Brain pericyte (primary cell): Measurements from ENCODE around the gene FAM107B.
A peak's percentile ranks its signal among the peaks of the same experiment; 100 is the strongest.
"Not testable (repeated sequence)": the region's sequence is repeated elsewhere in the genome, so short reads cannot be mapped to it uniquely, and the experiment has no call there.

ENCODE experiments used
- DNase-seq: peaks from one replicate; pipeline ENCODE4 v3.0.0-alpha.2; 2012; ENCODE audit warnings: low read depth, low spot score

The FAM107B gene

GRCh38 chr10:14693891-14694290 is 80.8 kb downstream of the FAM107B start:
- DNase-seq = no peak

DNA sequence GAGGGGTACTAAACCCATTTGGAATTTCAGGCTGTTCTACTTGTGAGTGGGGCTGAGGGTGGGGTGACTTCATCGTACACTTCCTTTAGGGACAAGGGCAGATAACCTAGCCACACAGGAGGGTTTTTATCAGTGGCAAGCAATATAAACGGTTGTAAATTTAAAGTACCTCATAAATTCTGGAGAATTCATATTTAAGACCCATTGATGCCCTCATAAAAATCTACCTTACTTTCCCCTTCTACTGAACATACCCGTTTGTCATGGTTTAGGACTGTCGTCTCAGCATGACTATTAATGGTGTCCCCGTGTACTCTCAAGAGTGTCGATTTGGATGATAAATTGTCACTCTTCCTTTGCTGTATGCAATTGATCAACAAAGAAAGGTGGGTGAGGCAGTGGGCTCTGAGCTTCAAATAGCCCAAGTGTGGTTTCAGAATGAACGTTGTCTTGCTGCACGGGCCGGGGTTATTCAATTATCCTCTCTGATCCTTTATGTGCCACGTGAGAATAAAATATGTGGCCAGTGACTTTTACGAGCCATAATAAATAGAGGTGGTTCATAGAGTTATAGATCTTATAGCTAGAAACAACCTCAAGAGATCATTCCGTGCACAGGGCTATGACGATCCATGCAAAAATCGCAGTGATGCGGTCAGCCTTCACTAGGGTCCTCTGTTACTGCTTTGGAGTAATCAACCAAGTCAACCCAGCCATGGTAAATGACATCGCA is 82.2 kb downstream of the FAM107B start:
- no peak for DNase-seq

GRCh38 chr10:14691359-14691758 is 83.3 kb downstream of the FAM107B start:
- no peak for DNase-seq

DNA sequence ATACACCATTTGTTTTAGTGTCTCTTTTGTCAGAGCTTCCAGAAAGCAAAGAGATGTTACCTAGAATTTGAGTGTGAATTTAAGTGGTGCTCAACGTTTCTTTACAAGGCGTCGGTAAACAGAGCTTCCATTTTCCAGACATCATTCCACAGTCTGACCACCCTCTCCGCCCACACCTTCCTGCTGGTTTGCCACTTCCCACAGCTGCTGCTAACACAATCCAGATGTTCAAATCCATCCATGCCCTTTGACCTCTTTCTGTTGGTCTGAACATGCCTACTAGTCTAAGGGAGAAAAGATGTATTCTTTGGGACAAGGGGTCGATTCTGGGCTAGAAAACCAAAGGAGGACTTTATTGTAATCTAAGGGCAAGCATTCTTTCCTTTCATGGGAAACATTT is 86.1 kb downstream of the FAM107B start:
- DNase-seq = peak; percentile 79

GRCh38 chr10:14688189-14688588 is 86.5 kb downstream of the FAM107B start:
- not testable (repeated sequence) for DNase-seq

- no peak for DNase-seq
Observed at GRCh38 chr10:14687340-14687739, 87.4 kb downstream of the FAM107B start.

- no peak for DNase-seq
Observed at GRCh38 chr10:14686356-14686755, 88.3 kb downstream of the FAM107B start.

GRCh38 chr10:14684354-14684753 is 90.3 kb downstream of the FAM107B start:
- DNase-seq = no peak

DNA sequence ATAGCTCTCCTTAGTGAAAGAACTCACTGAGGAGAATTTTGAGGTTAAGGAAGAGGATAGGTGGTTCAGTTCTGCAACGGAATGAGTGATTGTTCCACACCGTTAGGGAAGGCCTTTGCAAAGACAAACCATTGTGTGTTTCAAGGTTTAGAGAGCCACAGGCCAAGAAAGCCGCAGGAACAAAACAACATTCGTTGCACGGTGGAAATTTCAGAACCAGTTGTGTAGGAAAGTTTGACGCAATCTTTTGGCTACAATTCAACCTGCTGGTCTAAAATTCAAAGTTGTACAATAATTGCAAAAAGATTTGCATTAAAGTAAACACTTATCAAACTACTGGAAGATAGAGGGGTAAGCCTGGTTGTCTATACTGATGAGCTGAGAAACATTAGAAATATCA is 91.4 kb downstream of the FAM107B start:
- no peak for DNase-seq

GRCh38 chr10:14681802-14682201 is 92.9 kb downstream of the FAM107B start:
- DNase-seq = no peak

GRCh38 chr10:14681305-14681704 is 93.4 kb downstream of the FAM107B start:
- DNase-seq = no peak

GRCh38 chr10:14678637-14679036 is 96.1 kb downstream of the FAM107B start:
- no peak for DNase-seq

GRCh38 chr10:14676732-14677131 is 98.0 kb downstream of the FAM107B start:
- DNase-seq = no peak

GRCh38 chr10:14674376-14675050 is 100.2 kb downstream of the FAM107B start:
- DNase-seq = no peak

GRCh38 chr10:14673189-14673861 is 101.4 kb downstream of the FAM107B start:
- no peak for DNase-seq

GRCh38 chr10:14671386-14671831 is 103.3 kb downstream of the FAM107B start:
- no peak for DNase-seq

GRCh38 chr10:14670551-14671240 is 104.0 kb downstream of the FAM107B start:
- DNase-seq = peak; percentile 37

DNA sequence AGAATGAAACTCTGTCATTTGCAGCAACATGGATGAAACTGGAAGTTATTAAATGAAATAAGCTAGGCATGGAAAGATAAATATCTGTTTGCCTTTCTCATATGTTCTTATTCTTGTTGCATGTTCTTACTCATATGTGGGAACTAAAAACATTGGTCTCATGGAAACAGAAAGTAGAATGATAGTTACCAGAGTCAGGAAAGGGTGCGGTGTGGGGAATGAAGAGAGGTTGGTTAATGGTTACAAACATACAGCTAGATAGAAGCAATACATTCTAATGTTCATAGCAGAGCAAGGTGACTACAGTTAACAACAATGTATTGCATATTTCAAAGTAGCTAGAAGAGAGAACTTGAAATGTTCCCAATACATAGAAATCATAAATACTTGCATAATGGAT is 105.1 kb downstream of the FAM107B start:
- no peak for DNase-seq

GRCh38 chr10:14667781-14668180 is 106.9 kb downstream of the FAM107B start:
- no peak for DNase-seq

- DNase-seq = no peak
Observed at GRCh38 chr10:14667280-14667679, 107.4 kb downstream of the FAM107B start.

DNA sequence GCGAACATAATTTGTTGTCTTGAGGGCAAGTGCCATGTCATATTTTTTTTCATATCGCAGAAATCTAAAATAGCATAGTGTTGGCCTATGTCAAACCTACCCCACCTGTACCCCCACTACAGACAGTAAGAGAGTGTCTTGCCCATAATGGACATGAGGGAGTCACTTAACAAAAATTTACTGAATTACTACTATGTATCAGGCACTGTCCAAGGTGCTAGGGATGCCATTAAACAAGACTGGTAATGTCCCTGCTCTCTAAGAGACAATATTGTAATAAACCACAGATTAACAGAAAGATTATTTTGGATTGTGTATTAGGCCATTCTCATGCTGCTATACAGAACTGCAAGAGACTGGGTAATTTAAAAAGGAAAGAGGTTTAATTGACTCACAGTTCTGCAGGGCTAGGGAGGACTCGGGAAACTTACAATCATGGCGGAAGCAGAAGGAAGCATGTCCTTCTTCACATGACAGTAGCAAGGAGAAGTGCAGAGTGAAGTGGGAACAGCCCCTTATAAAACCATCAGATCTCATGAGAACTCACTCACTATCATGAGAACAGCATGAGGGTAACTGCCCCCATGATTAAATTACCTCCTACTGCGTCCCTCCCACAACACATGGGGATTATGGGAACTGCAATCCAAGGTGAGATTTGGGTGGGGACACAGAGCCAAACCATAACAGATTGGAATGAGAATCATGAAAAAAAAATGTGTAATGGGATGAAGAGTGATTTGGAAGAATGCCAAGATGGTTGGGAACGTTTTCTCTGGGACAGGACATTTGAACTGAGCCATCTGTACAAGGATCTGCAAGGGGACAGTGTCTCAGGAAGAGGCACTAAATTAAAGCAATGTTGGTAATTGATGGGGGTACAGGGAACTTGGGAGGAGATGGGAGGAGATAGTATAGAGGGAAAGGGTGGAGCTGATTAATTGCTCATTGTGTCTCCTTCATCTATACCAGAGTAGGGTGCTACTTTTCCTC is 108.5 kb downstream of the FAM107B start:
- DNase-seq = no peak
